G401 (cell line): ENCODE data around the gene KCTD17. TPM values are rescaled to one million over a fixed set of nuclear protein-coding genes. Genes with fewer than 3 reads are reported as not detected.
"Not testable (repeated sequence)": the region's sequence is repeated elsewhere in the genome, so short reads cannot be mapped to it uniquely, and the experiment has no call there.

ENCODE experiments used
- DNase-seq: peaks from one replicate; pipeline ENCODE4 v3.0.0-alpha.2; 2015; ENCODE audit warnings: low spot score
- in situ Hi-C: cut with HindIII; loops from 2 replicates; pipeline ENCODE4 v1.10.0; 2016; ENCODE audit warnings: low sequenced_read_pairs, mixed read lengths
- total RNA-seq: library from RNA; depleted of rRNA; stranded (reverse); fragments of >200 nt; shearing (Covaris generic); gene quantifications from 2 replicates; pipeline ENCODE4 v1.2.3, GENCODE V29; 2014

Gene KCTD17
- total RNA-seq, 1 experiment from 2014 or later, result 24.9 TPM

- no peak for DNase-seq
- in situ Hi-C loops, result no loop called here
Measured at GRCh38 chr22:37069319-37069718, 17.8 kb downstream of the KCTD17 start.

DNA sequence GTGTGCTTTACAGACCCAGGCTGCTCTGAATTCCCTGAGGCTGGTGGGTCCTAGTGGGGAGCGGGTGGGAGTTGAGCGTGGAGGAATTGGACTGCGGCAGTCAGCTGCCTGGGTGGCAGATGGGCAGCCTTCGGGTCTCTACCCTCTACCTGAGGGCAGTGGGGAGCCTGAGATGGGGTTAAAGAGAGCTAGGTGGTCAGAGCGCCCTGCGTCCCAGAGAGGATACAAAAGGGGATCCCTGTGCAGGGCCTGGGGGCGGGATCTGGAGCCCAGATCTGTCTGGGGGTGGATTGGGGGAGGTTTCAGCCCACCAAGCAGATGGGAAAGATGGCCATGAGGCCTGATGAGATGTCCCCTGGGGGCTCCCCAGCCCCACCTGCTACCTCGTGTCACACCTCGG, 18.2 kb downstream of the KCTD17 start:
- DNase-seq, result no peak
- in situ Hi-C loops, result no loop called here

DNA sequence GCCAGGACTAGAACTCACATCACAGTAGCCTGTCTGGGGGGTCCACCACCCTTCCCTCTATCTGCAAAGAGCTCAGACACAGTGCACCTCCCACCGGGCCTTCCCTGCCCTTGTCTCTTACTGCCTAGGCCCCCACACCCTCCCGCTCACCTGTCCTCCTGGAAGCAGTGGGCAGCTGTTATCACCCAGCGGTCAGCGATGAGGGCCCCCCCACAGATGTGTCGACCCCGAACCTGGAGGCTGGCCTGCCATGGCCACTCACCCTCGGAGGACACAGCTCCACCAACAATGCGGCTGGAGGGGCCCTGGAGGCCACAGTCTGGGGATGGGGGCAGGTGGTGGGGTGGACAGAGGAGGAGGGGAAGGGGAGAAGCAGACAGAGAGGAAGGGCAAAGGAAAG, 18.8 kb downstream of the KCTD17 start:
- in situ Hi-C loops, result no loop called here

GRCh38 chr22:37070744-37071143, 19.2 kb downstream of the KCTD17 start:
- in situ Hi-C loops, result no loop called here
- no peak for DNase-seq

More for the DNA sequence above, 18.8 kb downstream of the KCTD17 start:
- DNase-seq, result no peak

GRCh38 chr22:37071850-37072592, 20.5 kb downstream of the KCTD17 start:
- DNase-seq, in situ Hi-C loops: not testable (repeated sequence)

DNA sequence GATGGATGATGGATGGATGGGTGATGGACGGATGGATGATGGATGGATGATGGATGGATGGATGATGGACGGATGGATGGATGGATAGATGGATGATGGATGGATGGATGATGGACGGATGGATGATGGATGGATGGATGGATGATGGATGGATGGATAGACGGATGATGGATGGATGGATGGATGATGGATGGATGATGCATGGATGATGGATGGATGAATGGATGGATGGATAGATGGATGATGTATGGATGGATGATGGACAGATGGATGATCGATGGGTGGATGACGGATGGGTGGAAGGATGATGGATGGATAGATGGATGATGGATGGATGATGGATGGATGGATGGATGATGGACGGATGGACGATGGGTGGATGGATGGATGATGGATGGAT, 21.1 kb downstream of the KCTD17 start:
- in situ Hi-C loops, result no loop called here
- no peak for DNase-seq

DNA sequence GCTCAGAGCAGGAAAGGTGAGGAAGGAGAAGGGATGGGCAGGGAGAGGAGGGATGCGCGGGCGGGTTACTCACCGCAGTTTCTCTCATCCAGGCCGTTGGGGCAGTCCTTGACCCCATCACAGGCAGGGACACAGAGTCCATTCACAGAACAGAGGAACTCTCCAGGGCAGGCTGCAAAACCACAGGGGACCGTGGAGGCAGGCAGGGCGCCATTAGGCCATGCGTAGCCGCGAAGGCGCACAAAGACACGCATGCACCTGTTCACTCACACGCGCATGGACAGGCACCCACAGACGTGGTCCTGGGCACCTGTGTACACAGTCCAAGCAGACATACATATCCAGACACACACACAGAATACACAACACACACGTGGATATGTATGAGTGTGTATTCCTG, 23.0 kb downstream of the KCTD17 start:
- no peak for DNase-seq
- in situ Hi-C loops, result no loop called here

GRCh38 chr22:37075046-37075445, 23.5 kb downstream of the KCTD17 start:
- in situ Hi-C loops, result no loop called here
- DNase-seq, result no peak

DNA sequence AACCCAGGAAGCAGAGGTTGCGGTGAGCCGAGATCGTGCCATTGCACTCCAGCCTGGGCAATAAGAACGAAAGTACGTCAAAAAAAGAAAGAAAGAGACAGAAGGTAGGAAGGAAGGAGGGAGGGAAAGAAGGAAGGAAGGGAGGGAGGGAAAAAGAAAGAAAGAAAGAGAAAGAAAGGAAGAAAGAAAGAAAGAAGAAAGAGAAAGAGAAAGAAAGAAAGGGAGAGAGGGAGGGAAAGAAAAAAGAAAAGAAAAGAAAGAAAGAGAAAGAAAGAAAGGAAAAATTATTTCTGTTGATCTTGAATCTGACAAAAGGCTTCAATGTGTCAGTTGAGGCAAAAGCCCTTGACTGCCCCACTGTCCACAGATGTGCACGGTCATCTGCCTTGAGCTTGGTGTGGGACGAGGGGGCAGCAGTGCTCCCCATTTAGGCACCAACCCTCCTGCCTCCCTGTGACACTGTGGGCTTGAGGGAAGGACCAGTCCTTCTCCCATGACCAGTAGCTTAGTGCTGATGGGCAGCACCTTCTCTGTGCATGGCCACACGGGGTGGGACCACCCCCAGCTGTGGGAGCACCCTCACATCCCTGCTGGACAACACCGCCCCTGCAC, 24.4 kb downstream of the KCTD17 start:
- DNase-seq, result no peak
- in situ Hi-C loops, result no loop called here

GRCh38 chr22:37077802-37078448, 26.4 kb downstream of the KCTD17 start:
- in situ Hi-C loops, result no loop called here
- peak; percentile 4 for DNase-seq

DNA sequence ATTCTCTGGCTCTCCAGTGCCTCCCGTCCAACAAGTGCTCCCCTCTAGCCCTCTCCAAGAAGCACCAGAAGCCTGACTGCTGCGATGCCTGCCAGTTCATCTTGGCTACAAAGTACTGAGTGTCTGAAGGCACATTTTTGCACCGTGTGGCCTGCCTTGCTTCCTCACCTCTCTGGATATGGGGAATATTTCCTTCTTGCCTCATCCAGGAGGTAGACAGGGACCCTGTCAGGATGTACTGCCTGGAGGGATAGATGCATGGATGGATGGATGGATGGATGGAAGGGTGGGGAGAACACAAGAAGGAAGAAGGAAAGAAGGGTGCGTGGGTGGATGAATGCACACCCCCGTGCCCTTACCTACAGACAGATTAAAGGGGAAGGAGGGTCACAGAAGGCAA, 27.6 kb downstream of the KCTD17 start:
- DNase-seq, result no peak
- in situ Hi-C loops, result no loop called here

DNA sequence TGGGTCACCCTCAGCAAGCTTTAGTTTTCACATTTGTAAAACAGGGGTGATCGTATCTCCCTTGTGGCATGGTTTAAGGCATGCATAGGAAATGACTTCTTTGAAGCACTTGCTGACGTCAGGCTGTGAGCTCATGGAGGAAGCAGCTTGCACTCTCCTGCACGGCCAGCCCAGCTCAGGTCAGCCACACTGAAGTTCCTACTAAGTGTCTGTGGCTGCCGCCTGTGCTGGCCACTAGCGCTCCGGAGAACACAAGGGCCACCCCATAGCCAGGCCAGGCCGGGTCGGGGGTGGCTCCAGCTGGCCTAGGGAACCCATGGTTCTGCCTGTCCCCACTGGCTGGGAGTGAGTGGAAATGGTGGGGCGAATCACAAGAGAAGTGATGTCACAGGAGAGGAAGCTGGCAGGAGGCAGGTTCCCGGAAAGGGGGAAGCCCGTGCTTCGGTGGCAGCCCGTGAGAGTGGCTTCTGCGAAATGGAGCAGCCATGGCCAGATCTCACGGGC, 28.2 kb downstream of the KCTD17 start:
- in situ Hi-C loops, result no loop called here
- DNase-seq, result no peak

DNA sequence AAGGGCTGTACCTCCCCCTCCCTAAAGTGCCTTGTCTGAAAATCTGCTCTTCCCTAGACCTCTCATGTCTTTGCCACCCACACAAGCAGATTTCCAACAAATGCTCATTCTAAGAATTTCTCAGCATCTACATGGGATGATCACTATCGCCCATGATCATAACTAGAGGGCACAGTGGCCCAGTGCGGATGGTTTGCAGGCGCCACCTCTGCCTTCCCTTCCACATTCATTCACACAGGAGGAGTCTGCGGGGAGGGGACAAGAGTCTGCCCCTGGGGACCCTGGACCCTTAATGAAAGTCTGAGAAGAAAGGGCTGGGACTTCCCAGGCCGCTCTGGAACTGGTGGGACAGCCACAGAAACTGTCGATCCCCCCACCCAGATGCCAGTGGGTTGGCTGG, 28.9 kb downstream of the KCTD17 start:
- in situ Hi-C loops, result no loop called here
- DNase-seq, result no peak

- no peak for DNase-seq
- in situ Hi-C loops, result no loop called here
Measured at GRCh38 chr22:37080838-37081237, 29.3 kb downstream of the KCTD17 start.

- DNase-seq, result no peak
- in situ Hi-C loops, result no loop called here
Measured at GRCh38 chr22:37082251-37082873, 30.8 kb downstream of the KCTD17 start.

GRCh38 chr22:37083914-37084313, 32.4 kb downstream of the KCTD17 start:
- in situ Hi-C loops, result no loop called here
- no peak for DNase-seq

DNA sequence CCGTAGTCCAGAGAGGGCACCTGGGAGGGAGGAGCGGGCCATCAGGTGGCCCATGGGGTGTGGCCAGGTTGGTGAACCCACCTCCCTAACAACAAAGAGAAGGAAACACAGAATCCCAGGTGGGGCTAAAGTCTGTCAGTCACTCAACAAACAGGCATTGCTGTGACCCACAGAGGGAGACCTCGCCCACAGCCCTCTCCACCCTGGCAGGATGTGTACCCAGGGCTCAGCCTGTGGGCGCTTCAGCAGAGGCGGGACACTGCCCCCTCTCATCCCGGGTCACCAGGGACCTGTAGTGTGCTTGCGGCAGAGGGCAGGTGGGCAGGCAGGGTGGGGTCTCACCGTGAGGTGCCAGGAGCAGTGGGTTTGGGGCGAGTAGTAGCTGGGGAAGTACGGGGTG, 32.8 kb downstream of the KCTD17 start:
- no peak for DNase-seq
- in situ Hi-C loops, result no loop called here

DNA sequence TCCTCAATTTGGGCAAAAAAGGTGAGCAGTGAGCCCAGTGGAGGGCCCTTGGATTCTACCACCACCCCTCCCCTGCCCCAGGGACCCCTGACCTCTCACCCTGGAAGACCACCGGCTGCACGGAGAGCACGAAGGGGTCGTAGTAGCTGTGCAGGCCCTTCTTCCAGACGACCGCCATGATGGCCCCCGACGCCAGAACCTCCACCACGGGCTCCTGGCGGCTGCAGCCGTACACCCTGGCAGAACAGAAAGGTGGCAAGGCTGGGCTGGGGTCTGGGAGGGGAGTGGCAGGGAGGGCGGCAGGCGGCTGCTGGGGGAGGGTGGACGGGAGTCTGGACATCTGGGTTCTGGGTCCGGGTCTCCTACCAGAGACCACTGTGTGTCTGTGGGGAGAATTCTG, 34.6 kb downstream of the KCTD17 start:
- in situ Hi-C loops, result no loop called here
- DNase-seq, result no peak

GRCh38 chr22:37088108-37088605, 36.6 kb downstream of the KCTD17 start:
- in situ Hi-C loops, result no loop called here
- DNase-seq, result no peak
